Activated CD8-positive, alpha-beta T cell treated with anti-CD3 and anti-CD28 coated beads for 36 hours (primary cell): Measurements from ENCODE around the gene DIS3. TPM values are rescaled to one million over a fixed set of nuclear protein-coding genes. Genes with fewer than 3 reads are reported as not detected.
A peak's percentile ranks its signal among the peaks of the same experiment; 100 is the strongest.
"Not testable (repeated sequence)": the region's sequence is repeated elsewhere in the genome, so short reads cannot be mapped to it uniquely, and the experiment has no call there.

ENCODE experiments used
- ATAC-seq: fragments of 200-7000 bp; cut with Tn5 transposase; one replicate; pipeline ENCODE4 v1.10.0; 2021; ENCODE audit warnings: mild to moderate bottlenecking, moderate library complexity
- CTCF ChIA-PET: fragments of 350-600 bp; sonication (Branson Sonifier 250); formaldehyde crosslinking; loops from one replicate; lab custom pipeline; 2021; ENCODE audit warnings: antibody characterized with exemption; lab: Charles Lee
- POLR2A ChIA-PET: fragments of 350-600 bp; sonication (Branson Sonifier 250); formaldehyde crosslinking; loops from one replicate; lab custom pipeline; 2021; ENCODE audit warnings: antibody characterized with exemption; lab: Charles Lee
- DNase-seq: peaks from one replicate; pipeline ENCODE4 v3.0.0-alpha.2; 2020
- H3K27ac Mint-ChIP-seq: one replicate; pipeline ENCODE4 v1.8.0; 2021; ENCODE audit warnings: mild to moderate bottlenecking, mixed read lengths
- H3K27me3 Mint-ChIP-seq: one replicate; pipeline ENCODE4 v1.8.0; 2021; ENCODE audit warnings: mixed read lengths
- H3K36me3 Mint-ChIP-seq: one replicate; pipeline ENCODE4 v1.8.0; 2021; ENCODE audit warnings: low read depth, mixed read lengths
- H3K4me1 Mint-ChIP-seq: one replicate; pipeline ENCODE4 v1.8.0; 2021; ENCODE audit warnings: low read depth, mixed read lengths
- H3K4me3 Mint-ChIP-seq: one replicate; pipeline ENCODE4 v1.8.0; 2021; ENCODE audit warnings: mild to moderate bottlenecking, moderate library complexity, mixed read lengths
- H3K9me3 Mint-ChIP-seq: one replicate; pipeline ENCODE4 v1.8.0; 2021; ENCODE audit warnings: mixed read lengths
- CTCF ChIP-seq: fragments of 200-600 bp; IDR thresholded peaks from one replicate; pipeline ENCODE4 v1.8.0; 2022; ENCODE audit warnings: antibody characterized with exemption, mild to moderate bottlenecking
- intact Hi-C: fragments of 100-400 bp; cut with micrococcal nuclease; formaldehyde crosslinking; loops from one replicate; pipeline ENCODE4 v1.10.0; 2022
- total RNA-seq, 2 experiments: library from RNA; stranded (reverse); gene quantifications; one replicate each; pipeline ENCODE4 v1.2.3, GENCODE V29; 2021

DIS3 gene
- total RNA-seq, 2 experiments from 2014 or later: 51.6 to 52.0 TPM

GRCh38 chr13:72798817-72799216, 17.1 kb upstream of the DIS3 start:
- DNase-seq (no peak), ATAC-seq (no peak)
- ChIA-PET POLR2A (no interaction called here), CTCF (interaction anchor here (1.1 kb wide), 1 partner anchor 9 kb away, joined by 3 read pairs; no protein-coding TSS in a partner anchor)
- Mint-ChIP-seq H3K4me1 (peaks cover 11% of the 10 kb centered on the region), H3K9me3 (peaks cover 4% of the 10 kb centered on the region), H3K36me3 (peaks cover 45% of the 10 kb centered on the region), H3K27ac (no peak overlapping the region), H3K4me3 (no peak overlapping the region), H3K27me3 (no peaks in the 10 kb centered on the region)
- TF ChIP-seq CTCF: no peak
- intact Hi-C loops: no loop called here

- ChIA-PET POLR2A (no interaction called here), CTCF (interaction anchor here (1.7 kb wide), 1 partner anchor 15 kb away, joined by 7 read pairs; no protein-coding TSS in a partner anchor)
- peaks cover 4% of the 10 kb centered on the region for H3K9me3 Mint-ChIP-seq
- no peak overlapping the region for H3K4me3 Mint-ChIP-seq
- no peak for TF ChIP-seq CTCF
- ATAC-seq (no peak), DNase-seq (no peak)
- intact Hi-C loops: no loop called here
- H3K4me1 Mint-ChIP-seq: peaks cover 17% of the 10 kb centered on the region
- peaks cover 53% of the 10 kb centered on the region for H3K36me3 Mint-ChIP-seq
- H3K27me3 Mint-ChIP-seq: no peaks in the 10 kb centered on the region
- H3K27ac Mint-ChIP-seq: no peak overlapping the region
Observed at GRCh38 chr13:72792640-72793039, 10.9 kb upstream of the DIS3 start.

GRCh38 chr13:72788831-72789230, 7.1 kb upstream of the DIS3 start:
- TF ChIP-seq CTCF: no peak
- H3K27me3 Mint-ChIP-seq: no peaks in the 10 kb centered on the region
- H3K4me3 Mint-ChIP-seq: no peak overlapping the region
- ChIA-PET POLR2A (no interaction called here), CTCF (interaction anchor here (0.8 to 1.2 kb wide), 2 partner anchors 13 to 19 kb away, joined by 3 read pairs; no protein-coding TSS in a partner anchor)
- peaks cover under 1% of the 10 kb centered on the region for H3K9me3 Mint-ChIP-seq
- H3K36me3 Mint-ChIP-seq: peaks cover 46% of the 10 kb centered on the region
- ATAC-seq: no peak
- H3K4me1 Mint-ChIP-seq: peaks cover 31% of the 10 kb centered on the region
- intact Hi-C loops: no loop called here
- no peak for DNase-seq
- H3K27ac Mint-ChIP-seq: no peak overlapping the region

GRCh38 chr13:72784679-72785078, 3.0 kb upstream of the DIS3 start:
- POLR2A ChIA-PET, H3K27me3 Mint-ChIP-seq, ATAC-seq, H3K4me3 Mint-ChIP-seq, DNase-seq, CTCF ChIA-PET, H3K9me3 Mint-ChIP-seq: not testable (repeated sequence)
- peaks cover 44% of the 10 kb centered on the region for H3K4me1 Mint-ChIP-seq
- intact Hi-C loops: loop anchor here (5.0 kb wide), 1 partner anchor 57 kb away; the partner anchor contains the start of genes BORA and MZT1
- peak overlapping the region; percentile 36 for H3K27ac Mint-ChIP-seq
- peaks cover 34% of the 10 kb centered on the region for H3K36me3 Mint-ChIP-seq

- ChIA-PET CTCF (no interaction called here), POLR2A (no interaction called here)
- peak overlapping the region; percentile 99 for H3K27ac Mint-ChIP-seq
- H3K4me1 Mint-ChIP-seq: peaks cover 46% of the 10 kb centered on the region
- ATAC-seq (no peak), DNase-seq (peak; percentile 10)
- H3K4me3 Mint-ChIP-seq: peak overlapping the region; percentile 92
- intact Hi-C loops: loop anchor here (5.0 kb wide), 1 partner anchor 55 kb away; the partner anchor contains the start of genes BORA and MZT1
- TF ChIP-seq CTCF: no peak
- peaks cover 38% of the 10 kb centered on the region for H3K36me3 Mint-ChIP-seq
- no peaks in the 10 kb centered on the region for H3K27me3 Mint-ChIP-seq
- H3K9me3 Mint-ChIP-seq: no peaks in the 10 kb centered on the region
Observed at GRCh38 chr13:72782717-72783116, 1.0 kb upstream of the DIS3 start.
